Prostate gland (tissue), 2 donors: Measurements from ENCODE around the gene SLC5A4. TPM values are rescaled to one million over a fixed set of nuclear protein-coding genes. Genes with fewer than 3 reads are reported as not detected.

Experiments used
- DNase-seq: peaks from one replicate; pipeline ENCODE4 v3.0.0-alpha.2; 2019; ENCODE audit warnings: low spot score
- H3K27ac ChIP-seq, 2 donors: fragments of 200-600 bp; sonication (generic); 2 replicates each; pipeline ENCODE4 v1.5.1; 2017 to 2019
- H3K27me3 ChIP-seq: fragments of 200-600 bp; sonication (generic); replicated peaks from 2 replicates; pipeline ENCODE4 v1.5.1; 2019; ENCODE audit not compliant: insufficient read depth
- H3K36me3 ChIP-seq, 2 donors: fragments of 200-600 bp; sonication (generic); 1 replicate in 1 of 2; 2 replicates in 1 of 2; pipeline versions ENCODE4 v1.5.1 to v1.8.1; 2017 to 2019
- H3K4me1 ChIP-seq: fragments of 200-600 bp; sonication (generic); replicated peaks from 2 replicates; pipeline ENCODE4 v1.5.1; 2019
- H3K4me3 ChIP-seq, 2 donors: fragments of 200-600 bp; sonication (generic); 2 replicates each; pipeline ENCODE4 v1.5.1; 2017 to 2019
- H3K9me3 ChIP-seq: fragments of 200-600 bp; sonication (generic); 2 replicates; pipeline ENCODE4 v1.5.1; 2017
- POLR2A ChIP-seq: fragments of 450-650 bp; IDR thresholded peaks from one replicate; pipeline ENCODE4 v1.6.1; 2016; ENCODE audit warnings: antibody characterized with exemption, mild to moderate bottlenecking
- POLR2AphosphoS5 ChIP-seq: sonication (generic); formaldehyde crosslinking; IDR thresholded peaks from one replicate; pipeline ENCODE4 v1.6.1; 2017; ENCODE audit warnings: antibody characterized with exemption
- WGBS: methylation state at CpG from one replicate; pipeline ENCODE4 v1.1.5; 2018; 5-methylcytosine and 5-hydroxymethylcytosine counted together
- intact Hi-C: fragments of 100-400 bp; cut with DNase I; formaldehyde crosslinking; loops from one replicate; pipeline ENCODE4 v1.14.2; 2022
- total RNA-seq, 2 donors: library from RNA; depleted of rRNA; stranded (reverse); fragments of >200 nt; gene quantifications; one replicate each; pipeline ENCODE4 v1.1.0, GENCODE V29; 2016
- TF ChIP-seq, protein P1 (sequence below), 4 experiments: fragments of 200-600 bp in 2 of 4; fragments of 450-650 bp in 2 of 4; sonication (generic) in 2 of 4; IDR thresholded peaks; 1 replicate in 3 of 4; 2 replicates in 1 of 4; pipeline ENCODE4 v1.5.1; 2016 to 2019; ENCODE audit warnings: antibody characterized with exemption in 4 of 4, mild to moderate bottlenecking in 2 of 4, moderate library complexity in 2 of 4

Gene SLC5A4
- total RNA-seq, 2 donors from 2014 or later: 0.23 TPM; not detected in 1

DNA sequence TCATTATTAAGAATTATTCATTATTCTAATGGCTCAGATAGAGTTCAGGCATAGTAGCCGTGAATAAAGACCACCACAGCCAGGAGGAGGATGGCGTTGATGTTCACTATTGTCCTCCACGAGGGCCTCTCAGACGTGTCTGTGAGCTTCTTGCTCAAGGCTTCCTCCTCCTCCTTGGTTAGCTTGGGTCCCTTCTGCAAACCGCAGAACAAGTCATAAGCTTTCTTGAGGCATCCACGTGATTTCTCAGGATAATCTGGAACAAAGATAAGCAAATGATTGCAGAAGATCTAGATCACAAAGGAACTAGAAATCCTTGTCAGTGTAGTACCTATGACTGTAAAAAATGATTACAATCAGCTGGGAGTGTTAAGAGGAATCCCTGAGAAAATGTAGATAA, 36.7 kb downstream of the SLC5A4 start:
- Histone ChIP-seq H3K27me3 (no peaks in the 10 kb centered on the region), H3K4me1 (no peaks in the 10 kb centered on the region), H3K27ac (no peak overlapping the region), H3K36me3 (no peaks in the 10 kb centered on the region), H3K9me3 (no peaks in the 10 kb centered on the region), H3K4me3 (no peak overlapping the region)
- DNase-seq: no peak
- TF ChIP-seq POLR2A (no peak), POLR2AphosphoS5 (no peak)
- TF ChIP-seq, protein P1, sequence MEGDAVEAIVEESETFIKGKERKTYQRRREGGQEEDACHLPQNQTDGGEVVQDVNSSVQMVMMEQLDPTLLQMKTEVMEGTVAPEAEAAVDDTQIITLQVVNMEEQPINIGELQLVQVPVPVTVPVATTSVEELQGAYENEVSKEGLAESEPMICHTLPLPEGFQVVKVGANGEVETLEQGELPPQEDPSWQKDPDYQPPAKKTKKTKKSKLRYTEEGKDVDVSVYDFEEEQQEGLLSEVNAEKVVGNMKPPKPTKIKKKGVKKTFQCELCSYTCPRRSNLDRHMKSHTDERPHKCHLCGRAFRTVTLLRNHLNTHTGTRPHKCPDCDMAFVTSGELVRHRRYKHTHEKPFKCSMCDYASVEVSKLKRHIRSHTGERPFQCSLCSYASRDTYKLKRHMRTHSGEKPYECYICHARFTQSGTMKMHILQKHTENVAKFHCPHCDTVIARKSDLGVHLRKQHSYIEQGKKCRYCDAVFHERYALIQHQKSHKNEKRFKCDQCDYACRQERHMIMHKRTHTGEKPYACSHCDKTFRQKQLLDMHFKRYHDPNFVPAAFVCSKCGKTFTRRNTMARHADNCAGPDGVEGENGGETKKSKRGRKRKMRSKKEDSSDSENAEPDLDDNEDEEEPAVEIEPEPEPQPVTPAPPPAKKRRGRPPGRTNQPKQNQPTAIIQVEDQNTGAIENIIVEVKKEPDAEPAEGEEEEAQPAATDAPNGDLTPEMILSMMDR (IDR thresholded peaks at IDR 0.05): no peak
- 68% methylated on average over 6 of the region's 6 CpGs for WGBS
- intact Hi-C loops: no loop called here

- no peak overlapping the region for H3K27ac ChIP-seq
- intact Hi-C loops: no loop called here
- WGBS: 94% methylated on average over 2 of the region's 2 CpGs
- DNase-seq: no peak
- no peak overlapping the region for H3K4me3 ChIP-seq
- H3K36me3 ChIP-seq: no peaks in the 10 kb centered on the region
- H3K4me1 ChIP-seq: no peaks in the 10 kb centered on the region
- no peaks in the 10 kb centered on the region for H3K27me3 ChIP-seq
- TF ChIP-seq POLR2A (no peak), POLR2AphosphoS5 (no peak)
- TF ChIP-seq, protein P1 (IDR thresholded peaks at IDR 0.05): no peak
- no peaks in the 10 kb centered on the region for H3K9me3 ChIP-seq
Observed at GRCh38 chr22:32217465-32217864, 37.7 kb downstream of the SLC5A4 start.

- Histone ChIP-seq H3K4me3 (no peak overlapping the region), H3K27me3 (no peaks in the 10 kb centered on the region), H3K27ac (no peak overlapping the region), H3K9me3 (no peaks in the 10 kb centered on the region), H3K36me3 (no peaks in the 10 kb centered on the region), H3K4me1 (no peaks in the 10 kb centered on the region)
- intact Hi-C loops: no loop called here
- 77% methylated on average over 10 of the region's 10 CpGs for WGBS
- DNase-seq: no peak
- TF ChIP-seq, protein P1 (IDR thresholded peaks at IDR 0.05): no peak
- TF ChIP-seq POLR2A (no peak), POLR2AphosphoS5 (no peak)
Observed at GRCh38 chr22:32216911-32217310, 38.2 kb downstream of the SLC5A4 start.

DNA sequence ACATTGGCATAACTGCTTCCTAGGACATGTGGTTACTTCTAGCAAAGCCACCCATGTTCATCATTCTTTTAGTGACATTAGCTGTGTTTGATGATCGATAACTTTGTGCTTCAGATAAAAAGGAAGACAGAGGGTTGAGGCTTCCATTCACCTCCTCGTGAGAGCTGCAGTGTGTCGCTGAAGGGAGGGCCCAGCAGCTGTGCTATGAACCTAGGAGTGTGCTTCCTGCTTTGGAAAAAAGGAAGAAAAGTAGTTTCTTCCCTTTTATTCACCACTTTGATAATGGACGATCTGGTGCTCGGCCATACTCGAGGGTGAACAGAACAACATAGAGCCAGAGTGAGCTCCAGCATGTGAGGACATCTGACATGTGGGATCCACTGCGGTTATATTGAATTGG, 44.1 kb downstream of the SLC5A4 start:
- intact Hi-C loops: no loop called here
- Histone ChIP-seq H3K27ac (no peak overlapping the region), H3K4me1 (peaks cover 3% of the 10 kb centered on the region), H3K36me3 (no peaks in the 10 kb centered on the region), H3K4me3 (no peak overlapping the region), H3K27me3 (no peaks in the 10 kb centered on the region), H3K9me3 (no peaks in the 10 kb centered on the region)
- TF ChIP-seq, protein P1 (IDR thresholded peaks at IDR 0.05): no peak
- TF ChIP-seq POLR2A (no peak), POLR2AphosphoS5 (no peak)
- WGBS: 86% methylated on average over 7 of the region's 7 CpGs
- DNase-seq: no peak

- intact Hi-C loops: no loop called here
- peaks cover 3% of the 10 kb centered on the region for H3K4me1 ChIP-seq
- H3K9me3 ChIP-seq: no peaks in the 10 kb centered on the region
- no peaks in the 10 kb centered on the region for H3K27me3 ChIP-seq
- 90% methylated on average over 3 of the region's 3 CpGs for WGBS
- no peak overlapping the region for H3K4me3 ChIP-seq
- TF ChIP-seq POLR2A (no peak), POLR2AphosphoS5 (no peak)
- TF ChIP-seq, protein P1 (IDR thresholded peaks at IDR 0.05): no peak
- H3K27ac ChIP-seq: no peak overlapping the region
- H3K36me3 ChIP-seq: no peaks in the 10 kb centered on the region
- DNase-seq: no peak
Observed at GRCh38 chr22:32208681-32209080, 46.5 kb downstream of the SLC5A4 start.
